B cell (primary cell): ENCODE data around the gene FMN1. TPM values are rescaled to one million over a fixed set of nuclear protein-coding genes. Genes with fewer than 3 reads are reported as not detected.

Experiments used
- ATAC-seq: fragments of 200-7000 bp; cut with Tn5 transposase; one replicate; pipeline ENCODE4 v1.10.0; 2021; ENCODE audit warnings: low read depth, mild to moderate bottlenecking, moderate number of reproducible peaks, moderate library complexity
- CTCF ChIA-PET: fragments of 350-600 bp; sonication (Branson Sonifier 250); formaldehyde crosslinking; loops from one replicate; lab custom pipeline; 2021; ENCODE audit warnings: antibody characterized with exemption, inconsistent platforms; lab: Charles Lee
- POLR2A ChIA-PET: fragments of 350-600 bp; sonication (Branson Sonifier 250); formaldehyde crosslinking; loops from one replicate; lab custom pipeline; 2021; ENCODE audit warnings: antibody characterized with exemption; lab: Charles Lee
- DNase-seq: peaks from one replicate; pipeline ENCODE4 v3.0.0; 2013
- H2AFZ ChIP-seq: 2 replicates; pipeline ENCODE4 v1.6.1; 2012; ENCODE audit warnings: mild to moderate bottlenecking, low read depth, low read length; ENCODE audit not compliant: insufficient read depth, poor library complexity, severe bottlenecking
- H3K27ac ChIP-seq, 2 donors: 1 replicate in 1 of 2; 2 replicates in 1 of 2; pipeline ENCODE4 v1.5.1; 2012 to 2013; ENCODE audit warnings: low read length in 2 of 2, mild to moderate bottlenecking in 2 of 2, moderate library complexity in 1 of 2
- H3K27me3 ChIP-seq, 4 experiments: fragments of 200-600 bp in 1 of 4; sonication (generic) in 1 of 4; replicated peaks in 1 of 4; 1 replicate in 2 of 4; 2 replicates in 2 of 4; pipeline versions ENCODE4 v1.6.1 to v1.7.0; 2013 to 2016; ENCODE audit warnings: low read length in 3 of 4, mild to moderate bottlenecking in 2 of 4, mixed read lengths in 1 of 4, moderate library complexity in 1 of 4; ENCODE audit not compliant: insufficient read depth in 4 of 4, control insufficient read depth in 3 of 4; ENCODE audit errors: control extremely low read depth in 1 of 4
- H3K36me3 ChIP-seq, 2 experiments: replicated peaks in 1 of 2; 1 replicate in 1 of 2; 2 replicates in 1 of 2; pipeline versions ENCODE4 v1.6.1 to v1.7.1; 2013; ENCODE audit warnings: low read length in 1 of 2; ENCODE audit not compliant: insufficient read depth in 2 of 2, control insufficient read depth in 1 of 2; ENCODE audit errors: control extremely low read depth in 1 of 2, extremely low read depth in 1 of 2
- H3K4me1 ChIP-seq, 2 donors: fragments of 200-600 bp in 1 of 2; sonication (generic) in 1 of 2; 1 replicate in 1 of 2; 2 replicates in 1 of 2; pipeline versions ENCODE4 v1.5.1 to v1.6.1; 2013 to 2017; ENCODE audit warnings: low read length in 2 of 2; ENCODE audit not compliant: control insufficient read depth in 2 of 2, insufficient read depth in 2 of 2
- H3K4me2 ChIP-seq: replicated peaks from 2 replicates; pipeline ENCODE3; 2012; ENCODE audit warnings: mild to moderate bottlenecking, low read depth, low read length; ENCODE audit not compliant: poor library complexity, severe bottlenecking
- H3K4me3 ChIP-seq, 5 experiments: fragments of 200-600 bp in 1 of 5; sonication (generic) in 1 of 5; 1 replicate in 3 of 5; 2 replicates in 2 of 5; pipeline versions ENCODE4 v1.5.1 to v1.7.0; 2011 to 2016; ENCODE audit warnings: low read length in 4 of 5, mild to moderate bottlenecking in 4 of 5, low read depth in 2 of 5, control low read depth in 1 of 5, moderate library complexity in 1 of 5; ENCODE audit not compliant: insufficient read depth in 1 of 5; ENCODE audit errors: control extremely low read depth in 1 of 5, extremely low read depth in 1 of 5
- H3K79me2 ChIP-seq: fragments of 200-600 bp; sonication (generic); one replicate; pipeline ENCODE4 v1.6.0; 2016; ENCODE audit warnings: low read length; ENCODE audit not compliant: control insufficient read depth, insufficient read depth
- H3K9ac ChIP-seq: fragments of 200-600 bp; sonication (generic); 2 replicates; pipeline ENCODE4 v1.6.1; 2017; ENCODE audit warnings: mild to moderate bottlenecking, low read length, moderate library complexity
- H3K9me3 ChIP-seq, 3 donors: one replicate each; pipeline versions ENCODE4 v1.6.1 to v1.7.1; 2013; ENCODE audit warnings: low read length in 2 of 3; ENCODE audit not compliant: control insufficient read depth in 2 of 3, insufficient read depth in 1 of 3; ENCODE audit errors: control extremely low read depth in 1 of 3
- H4K20me1 ChIP-seq: 2 replicates; pipeline ENCODE4 v1.6.0; 2012; ENCODE audit warnings: mild to moderate bottlenecking, low read length; ENCODE audit not compliant: insufficient read depth, control insufficient read depth, poor library complexity, severe bottlenecking
- H3K27ac Mint-ChIP-seq: one replicate; pipeline ENCODE4 v1.8.0; 2021; ENCODE audit warnings: mixed read lengths
- H3K27me3 Mint-ChIP-seq: one replicate; pipeline ENCODE4 v1.8.0; 2021; ENCODE audit warnings: mixed read lengths
- H3K4me1 Mint-ChIP-seq: one replicate; pipeline ENCODE4 v1.8.0; 2021; ENCODE audit warnings: mixed read lengths
- H3K4me3 Mint-ChIP-seq: one replicate; pipeline ENCODE4 v1.8.0; 2021; ENCODE audit warnings: mixed read lengths
- H3K9me3 Mint-ChIP-seq: one replicate; pipeline ENCODE4 v1.8.0; 2022; ENCODE audit warnings: mixed read lengths; ENCODE audit not compliant: insufficient read depth
- EZH2 ChIP-seq: IDR thresholded peaks from 2 replicates; pipeline ENCODE4 v1.6.1; 2012; ENCODE audit warnings: borderline replicate concordance, low read depth, mild to moderate bottlenecking, moderate library complexity, low read length; ENCODE audit not compliant: insufficient read depth, poor library complexity, severe bottlenecking
- WGBS: methylation state at CpG from one replicate; pipeline ENCODE4 v1.1.5; 2013; ENCODE audit warnings: missing lambda C conversion rate; ENCODE audit not compliant: insufficient coverage; 5-methylcytosine and 5-hydroxymethylcytosine counted together
- intact Hi-C: fragments of 100-400 bp; cut with micrococcal nuclease; formaldehyde crosslinking; loops from one replicate; pipeline ENCODE4 v1.10.0; 2022
- polyA plus RNA-seq: library from polyadenylated mRNA; depleted of rRNA; stranded (reverse); fragments of >200 nt; gene quantifications from 2 replicates; pipeline ENCODE4 v1.2.3, GENCODE V29; 2012
- total RNA-seq, 2 donors: library from RNA; stranded (reverse); fragments of 120-200 nt in 1 of 2; gene quantifications; 1 replicate in 1 of 2; 2 replicates in 1 of 2; pipeline versions ENCODE4 v1.2.3 to v1.2.4, GENCODE V29; 2013 to 2022
- TF ChIP-seq, protein P1 (sequence below): fragments of 200-600 bp; IDR thresholded peaks from one replicate; pipeline ENCODE4 v1.8.0; 2022; ENCODE audit warnings: antibody characterized with exemption, mild to moderate bottlenecking

FMN1 gene
- total and polyA plus RNA-seq, 2 donors (not counting 1 experiment from before 2014, with no cell fraction given) = 0.21 to 0.96 TPM

DNA sequence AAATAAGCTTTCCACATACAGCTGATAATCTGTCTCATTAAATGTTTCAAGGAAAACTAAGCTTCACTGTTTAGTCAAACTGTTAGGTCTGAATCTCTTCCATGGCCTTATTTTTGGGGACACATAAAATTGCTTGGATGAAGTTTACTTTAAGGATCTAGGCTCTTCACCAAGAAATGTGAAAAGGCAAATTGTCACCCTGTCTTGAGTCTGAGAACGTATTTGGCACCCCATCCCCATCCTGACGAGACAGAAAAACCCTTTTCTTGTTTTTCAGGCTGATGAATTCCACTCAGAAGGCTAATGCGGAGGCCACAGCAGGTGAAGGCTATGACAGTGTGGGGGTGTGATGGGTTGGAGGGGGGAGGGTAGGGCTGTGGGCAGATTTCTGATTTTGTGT lies 250.1 kb downstream of the FMN1 start:
- Histone ChIP-seq H2AFZ (no peak overlapping the region), H3K9me3 (peaks cover 0 to 1% (median 0%) of the 10 kb centered on the region in 3 donors), H3K27ac (no peak overlapping the region), H3K27me3 (no peaks in the 10 kb centered on the region), H3K4me2 (no peak overlapping the region), H3K4me3 (no peak overlapping the region), H3K36me3 (no peaks in the 10 kb centered on the region), H3K9ac (no peak overlapping the region), H3K79me2 (no peaks in the 10 kb centered on the region), H3K4me1 (no peaks in the 10 kb centered on the region), H4K20me1 (no peaks in the 10 kb centered on the region)
- no peak for DNase-seq
- peaks cover 18% of the 10 kb centered on the region for H3K27me3 Mint-ChIP-seq
- H3K9me3 Mint-ChIP-seq = peaks cover 3% of the 10 kb centered on the region
- TF ChIP-seq EZH2 = no peak
- no peak overlapping the region for H3K27ac Mint-ChIP-seq
- CTCF ChIA-PET = interaction anchor here (1.1 to 1.8 kb wide), 3 partner anchors 8 to 282 kb away, joined by 3 to 8 read pairs (median 4); no protein-coding TSS in a partner anchor
- ATAC-seq = no peak
- POLR2A ChIA-PET = no interaction called here
- no peak overlapping the region for H3K4me3 Mint-ChIP-seq
- H3K4me1 Mint-ChIP-seq = no peaks in the 10 kb centered on the region
- whole genome bisulfite sequencing = no CpG with 5 or more reads among the region's 3 CpGs
- intact Hi-C loops = no loop called here

DNA sequence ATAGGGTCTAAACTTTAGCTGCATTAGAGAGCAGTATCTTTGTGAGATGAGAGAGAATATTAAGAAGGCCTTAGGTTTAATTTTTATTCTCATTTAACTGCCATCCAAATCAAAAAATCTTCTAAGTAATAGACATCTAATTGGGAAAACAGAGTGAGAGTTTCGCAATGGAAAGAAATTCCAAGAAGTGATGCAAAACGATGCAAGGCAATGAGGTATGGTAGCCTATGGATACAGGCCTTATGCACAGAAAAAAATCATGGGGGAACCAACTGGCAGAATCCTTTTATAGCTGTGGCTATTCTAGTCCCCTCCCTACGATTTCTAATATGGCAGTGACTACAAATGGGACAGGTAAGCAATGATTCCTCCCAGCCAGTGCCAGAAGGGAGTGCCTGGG lies 250.8 kb downstream of the FMN1 start:
- POLR2A ChIA-PET = no interaction called here
- no peak overlapping the region for H3K27ac ChIP-seq
- no peak overlapping the region for H3K4me3 ChIP-seq

More for the DNA sequence above, 250.8 kb downstream of the FMN1 start:
- H3K4me2 ChIP-seq = no peak overlapping the region
- H3K4me1 ChIP-seq = no peaks in the 10 kb centered on the region
- H3K9ac ChIP-seq = no peak overlapping the region
- no peaks in the 10 kb centered on the region for H3K4me1 Mint-ChIP-seq
- H2AFZ ChIP-seq = no peak overlapping the region
- CTCF ChIA-PET = interaction anchor here (1.1 kb wide), 2 partner anchors 10 to 50 kb away, joined by 3 read pairs; no protein-coding TSS in a partner anchor
- no peaks in the 10 kb centered on the region for H3K79me2 ChIP-seq
- no peak for DNase-seq
- H3K27ac Mint-ChIP-seq = no peak overlapping the region
- peaks cover 0 to 4% (median 0%) of the 10 kb centered on the region in 4 experiments for H3K27me3 ChIP-seq
- H3K27me3 Mint-ChIP-seq = peaks cover 25% of the 10 kb centered on the region
- H3K9me3 ChIP-seq = no peaks in the 10 kb centered on the region
- no peak overlapping the region for H3K4me3 Mint-ChIP-seq
- H3K9me3 Mint-ChIP-seq = no peaks in the 10 kb centered on the region
- 86% methylated on average over 2 of the region's 3 CpGs for WGBS
- TF ChIP-seq, protein P1, sequence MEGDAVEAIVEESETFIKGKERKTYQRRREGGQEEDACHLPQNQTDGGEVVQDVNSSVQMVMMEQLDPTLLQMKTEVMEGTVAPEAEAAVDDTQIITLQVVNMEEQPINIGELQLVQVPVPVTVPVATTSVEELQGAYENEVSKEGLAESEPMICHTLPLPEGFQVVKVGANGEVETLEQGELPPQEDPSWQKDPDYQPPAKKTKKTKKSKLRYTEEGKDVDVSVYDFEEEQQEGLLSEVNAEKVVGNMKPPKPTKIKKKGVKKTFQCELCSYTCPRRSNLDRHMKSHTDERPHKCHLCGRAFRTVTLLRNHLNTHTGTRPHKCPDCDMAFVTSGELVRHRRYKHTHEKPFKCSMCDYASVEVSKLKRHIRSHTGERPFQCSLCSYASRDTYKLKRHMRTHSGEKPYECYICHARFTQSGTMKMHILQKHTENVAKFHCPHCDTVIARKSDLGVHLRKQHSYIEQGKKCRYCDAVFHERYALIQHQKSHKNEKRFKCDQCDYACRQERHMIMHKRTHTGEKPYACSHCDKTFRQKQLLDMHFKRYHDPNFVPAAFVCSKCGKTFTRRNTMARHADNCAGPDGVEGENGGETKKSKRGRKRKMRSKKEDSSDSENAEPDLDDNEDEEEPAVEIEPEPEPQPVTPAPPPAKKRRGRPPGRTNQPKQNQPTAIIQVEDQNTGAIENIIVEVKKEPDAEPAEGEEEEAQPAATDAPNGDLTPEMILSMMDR = no peak
- TF ChIP-seq EZH2 = no peak
- no peaks in the 10 kb centered on the region for H3K36me3 ChIP-seq
- H4K20me1 ChIP-seq = no peaks in the 10 kb centered on the region
- intact Hi-C loops = no loop called here
- no peak for ATAC-seq
